HepG2 (cell line): ENCODE data around the gene CORT. TPM values are rescaled to one million over a fixed set of nuclear protein-coding genes. Genes with fewer than 3 reads are reported as not detected.

Experiments used
- ATM ChIP-seq: fragments of 450-650 bp; IDR thresholded peaks from 2 replicates; pipeline ENCODE4 v1.7.1; 2017; ENCODE audit warnings: mild to moderate bottlenecking, borderline replicate concordance
- FOXA3 ChIP-seq: IDR thresholded peaks from 2 replicates; pipeline ENCODE4 v1.6.1; 2016; ENCODE audit warnings: missing genetic modification reagents, missing compliant biosample characterization
- NCOA2 ChIP-seq: sonication (generic); formaldehyde crosslinking; IDR thresholded peaks from 2 replicates; pipeline ENCODE4 v1.8.0; 2022; ENCODE audit warnings: inconsistent platforms
- ONECUT2 ChIP-seq: sonication (generic); formaldehyde crosslinking; IDR thresholded peaks from 2 replicates; pipeline ENCODE4 v1.4.0; 2020; ENCODE audit warnings: missing genetic modification reagents
- ZFP41 ChIP-seq: sonication (generic); formaldehyde crosslinking; IDR thresholded peaks from 2 replicates; pipeline ENCODE4 v1.4.0; 2020; ENCODE audit warnings: mild to moderate bottlenecking, missing genetic modification reagents, borderline replicate concordance
- ZNF124 ChIP-seq: sonication (generic); formaldehyde crosslinking; IDR thresholded peaks from 2 replicates; pipeline ENCODE4 v1.4.0; 2020; ENCODE audit warnings: missing genetic modification reagents
- ZNF256 ChIP-seq: sonication (generic); formaldehyde crosslinking; conservative IDR thresholded peaks from 2 replicates; pipeline ENCODE4 v1.4.0; 2020; ENCODE audit warnings: missing genetic modification reagents
- ZNF335 ChIP-seq: sonication (generic); formaldehyde crosslinking; IDR thresholded peaks from 2 replicates; pipeline ENCODE4 v1.4.0; 2020; ENCODE audit warnings: missing genetic modification reagents
- ZNF383 ChIP-seq: sonication (generic); formaldehyde crosslinking; IDR thresholded peaks from 2 replicates; pipeline ENCODE4 v1.4.0; 2020; ENCODE audit warnings: missing genetic modification reagents, mild to moderate bottlenecking, borderline replicate concordance
- ZNF878 ChIP-seq: sonication (generic); formaldehyde crosslinking; IDR thresholded peaks from 2 replicates; pipeline ENCODE4 v1.8.1; 2023; ENCODE audit warnings: mild to moderate bottlenecking, missing genetic modification reagents, moderate library complexity
- polyA plus RNA-seq, 8 experiments: library from polyadenylated mRNA; depleted of rRNA in 3 of 8; stranded (reverse) in 7 of 8; unstranded in 1 of 8; fragments of >200 nt; fragmentation: Illumina TruSeq in 4 of 8; extraction: Trizol in 4 of 8; gene quantifications; 2 replicates each; pipeline versions ENCODE4 v1.2.1 to v1.2.3, GENCODE V29; 2011 to 2016; ENCODE audit warnings: low read depth in 4 of 8, missing spikeins in 1 of 8, mixed read lengths in 1 of 8; ENCODE audit not compliant: insufficient read depth in 1 of 8
- total RNA-seq, 5 experiments: library from RNA; depleted of rRNA; stranded (reverse); fragments of >200 nt; fragmentation: Illumina TruSeq; extraction: Trizol; gene quantifications; 2 replicates each; pipeline ENCODE4 v1.2.3, GENCODE V29; 2016; ENCODE audit warnings: low read depth in 1 of 5
- TF ChIP-seq, protein P1 (sequence below): sonication (generic); formaldehyde crosslinking; IDR thresholded peaks from 2 replicates; pipeline ENCODE4 v1.4.0; 2020; ENCODE audit warnings: missing genetic modification reagents
- TF ChIP-seq, protein P2 (sequence below): IDR thresholded peaks from 2 replicates; pipeline ENCODE4 v1.4.0; 2020; ENCODE audit warnings: mild to moderate bottlenecking, missing genetic modification reagents
- TF ChIP-seq, protein P3 (sequence below): IDR thresholded peaks from 2 replicates; pipeline ENCODE4 v1.6.1; 2016; ENCODE audit warnings: missing compliant biosample characterization, missing genetic modification reagents, borderline replicate concordance
- TF ChIP-seq, protein P4 (sequence below): sonication (generic); formaldehyde crosslinking; IDR thresholded peaks from 2 replicates; pipeline ENCODE4 v1.8.1; 2022; ENCODE audit warnings: low read depth, mild to moderate bottlenecking, missing genetic modification reagents
- TF ChIP-seq, protein P5 (sequence below): sonication (generic); formaldehyde crosslinking; IDR thresholded peaks from 2 replicates; pipeline ENCODE4 v1.4.0; 2020; ENCODE audit warnings: missing genetic modification reagents

CORT gene
- total and polyA plus RNA-seq, 2 of the 13 experiments (the other 11 are each of a cell fraction or from before 2014, with no cell fraction given) = 0.11 to 0.62 TPM

DNA sequence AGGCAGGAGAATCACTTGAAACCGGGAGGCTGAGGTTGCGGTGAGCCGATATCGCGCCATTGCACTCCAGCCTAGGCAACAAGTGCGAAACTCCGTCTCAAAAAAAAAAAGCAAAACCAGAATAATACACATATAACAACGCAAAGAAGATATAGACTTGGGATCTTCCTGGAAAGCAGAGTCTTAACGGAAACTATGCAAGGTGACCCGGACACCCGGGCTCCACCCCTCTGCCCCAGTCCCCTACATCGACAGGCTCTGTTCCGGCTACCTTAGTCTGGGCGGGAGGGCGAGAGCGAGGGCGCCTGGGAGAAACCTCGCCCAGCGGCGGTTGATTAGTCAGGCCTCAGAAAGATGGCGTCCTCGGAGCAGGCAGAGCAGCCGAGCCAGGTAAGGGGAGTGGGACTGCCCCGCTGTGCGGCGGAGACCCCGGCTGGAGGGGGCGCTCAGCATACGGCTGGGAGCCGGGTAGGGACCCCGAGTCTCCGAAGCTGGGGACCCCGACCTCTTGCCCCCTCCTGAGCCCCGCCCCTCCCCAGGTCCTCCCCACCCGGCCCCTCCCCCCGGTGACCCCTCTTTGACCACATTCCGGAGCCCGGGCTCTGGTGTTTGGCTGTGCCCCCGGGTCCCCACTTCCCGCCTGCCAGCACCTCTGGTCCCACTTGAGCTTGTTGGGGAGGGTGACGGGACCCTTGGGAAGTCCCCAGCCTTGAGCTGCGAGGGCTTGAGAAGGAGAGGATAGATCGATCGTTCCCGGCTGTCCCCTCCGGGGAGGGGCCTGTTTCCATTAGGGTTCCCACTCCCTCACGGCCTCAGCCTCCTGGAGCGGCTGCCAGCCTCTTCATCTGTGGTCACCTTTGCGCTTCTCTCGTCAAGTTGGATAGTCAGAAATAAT is 25.0 kb downstream of the CORT start, which contains the start of gene PEX14 (continued):
- TF ChIP-seq ZNF124 (CRISPR knock-in tag) (peak; percentile 45; the same call in 1 of the 2 replicates), ZNF256 (no peak), ZNF878 (CRISPR knock-in tag) (no peak), ZNF335 (CRISPR knock-in tag) (peak; percentile 77; the same call in 1 of the 2 replicates), ATM (no peak), NCOA2 (CRISPR knock-in tag) (peak; percentile 24; the same call in 1 of the 2 replicates), ZNF383 (no peak), ONECUT2 (CRISPR knock-in tag) (peak; percentile 76), ZFP41 (CRISPR knock-in tag) (no peak), FOXA3 (CRISPR knock-in tag) (no peak)
- TF ChIP-seq, protein P1, sequence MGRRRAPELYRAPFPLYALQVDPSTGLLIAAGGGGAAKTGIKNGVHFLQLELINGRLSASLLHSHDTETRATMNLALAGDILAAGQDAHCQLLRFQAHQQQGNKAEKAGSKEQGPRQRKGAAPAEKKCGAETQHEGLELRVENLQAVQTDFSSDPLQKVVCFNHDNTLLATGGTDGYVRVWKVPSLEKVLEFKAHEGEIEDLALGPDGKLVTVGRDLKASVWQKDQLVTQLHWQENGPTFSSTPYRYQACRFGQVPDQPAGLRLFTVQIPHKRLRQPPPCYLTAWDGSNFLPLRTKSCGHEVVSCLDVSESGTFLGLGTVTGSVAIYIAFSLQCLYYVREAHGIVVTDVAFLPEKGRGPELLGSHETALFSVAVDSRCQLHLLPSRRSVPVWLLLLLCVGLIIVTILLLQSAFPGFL (CRISPR knock-in tag) = no peak
- TF ChIP-seq, protein P2, sequence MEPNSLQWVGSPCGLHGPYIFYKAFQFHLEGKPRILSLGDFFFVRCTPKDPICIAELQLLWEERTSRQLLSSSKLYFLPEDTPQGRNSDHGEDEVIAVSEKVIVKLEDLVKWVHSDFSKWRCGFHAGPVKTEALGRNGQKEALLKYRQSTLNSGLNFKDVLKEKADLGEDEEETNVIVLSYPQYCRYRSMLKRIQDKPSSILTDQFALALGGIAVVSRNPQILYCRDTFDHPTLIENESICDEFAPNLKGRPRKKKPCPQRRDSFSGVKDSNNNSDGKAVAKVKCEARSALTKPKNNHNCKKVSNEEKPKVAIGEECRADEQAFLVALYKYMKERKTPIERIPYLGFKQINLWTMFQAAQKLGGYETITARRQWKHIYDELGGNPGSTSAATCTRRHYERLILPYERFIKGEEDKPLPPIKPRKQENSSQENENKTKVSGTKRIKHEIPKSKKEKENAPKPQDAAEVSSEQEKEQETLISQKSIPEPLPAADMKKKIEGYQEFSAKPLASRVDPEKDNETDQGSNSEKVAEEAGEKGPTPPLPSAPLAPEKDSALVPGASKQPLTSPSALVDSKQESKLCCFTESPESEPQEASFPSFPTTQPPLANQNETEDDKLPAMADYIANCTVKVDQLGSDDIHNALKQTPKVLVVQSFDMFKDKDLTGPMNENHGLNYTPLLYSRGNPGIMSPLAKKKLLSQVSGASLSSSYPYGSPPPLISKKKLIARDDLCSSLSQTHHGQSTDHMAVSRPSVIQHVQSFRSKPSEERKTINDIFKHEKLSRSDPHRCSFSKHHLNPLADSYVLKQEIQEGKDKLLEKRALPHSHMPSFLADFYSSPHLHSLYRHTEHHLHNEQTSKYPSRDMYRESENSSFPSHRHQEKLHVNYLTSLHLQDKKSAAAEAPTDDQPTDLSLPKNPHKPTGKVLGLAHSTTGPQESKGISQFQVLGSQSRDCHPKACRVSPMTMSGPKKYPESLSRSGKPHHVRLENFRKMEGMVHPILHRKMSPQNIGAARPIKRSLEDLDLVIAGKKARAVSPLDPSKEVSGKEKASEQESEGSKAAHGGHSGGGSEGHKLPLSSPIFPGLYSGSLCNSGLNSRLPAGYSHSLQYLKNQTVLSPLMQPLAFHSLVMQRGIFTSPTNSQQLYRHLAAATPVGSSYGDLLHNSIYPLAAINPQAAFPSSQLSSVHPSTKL (CRISPR knock-in tag) = peak; percentile 56; the same call in 1 of the 2 replicates
- TF ChIP-seq, protein P3, sequence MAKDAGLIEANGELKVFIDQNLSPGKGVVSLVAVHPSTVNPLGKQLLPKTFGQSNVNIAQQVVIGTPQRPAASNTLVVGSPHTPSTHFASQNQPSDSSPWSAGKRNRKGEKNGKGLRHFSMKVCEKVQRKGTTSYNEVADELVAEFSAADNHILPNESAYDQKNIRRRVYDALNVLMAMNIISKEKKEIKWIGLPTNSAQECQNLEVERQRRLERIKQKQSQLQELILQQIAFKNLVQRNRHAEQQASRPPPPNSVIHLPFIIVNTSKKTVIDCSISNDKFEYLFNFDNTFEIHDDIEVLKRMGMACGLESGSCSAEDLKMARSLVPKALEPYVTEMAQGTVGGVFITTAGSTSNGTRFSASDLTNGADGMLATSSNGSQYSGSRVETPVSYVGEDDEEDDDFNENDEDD (CRISPR knock-in tag) = peak; percentile 55; the same call in 1 of the 2 replicates
- TF ChIP-seq, protein P4, sequence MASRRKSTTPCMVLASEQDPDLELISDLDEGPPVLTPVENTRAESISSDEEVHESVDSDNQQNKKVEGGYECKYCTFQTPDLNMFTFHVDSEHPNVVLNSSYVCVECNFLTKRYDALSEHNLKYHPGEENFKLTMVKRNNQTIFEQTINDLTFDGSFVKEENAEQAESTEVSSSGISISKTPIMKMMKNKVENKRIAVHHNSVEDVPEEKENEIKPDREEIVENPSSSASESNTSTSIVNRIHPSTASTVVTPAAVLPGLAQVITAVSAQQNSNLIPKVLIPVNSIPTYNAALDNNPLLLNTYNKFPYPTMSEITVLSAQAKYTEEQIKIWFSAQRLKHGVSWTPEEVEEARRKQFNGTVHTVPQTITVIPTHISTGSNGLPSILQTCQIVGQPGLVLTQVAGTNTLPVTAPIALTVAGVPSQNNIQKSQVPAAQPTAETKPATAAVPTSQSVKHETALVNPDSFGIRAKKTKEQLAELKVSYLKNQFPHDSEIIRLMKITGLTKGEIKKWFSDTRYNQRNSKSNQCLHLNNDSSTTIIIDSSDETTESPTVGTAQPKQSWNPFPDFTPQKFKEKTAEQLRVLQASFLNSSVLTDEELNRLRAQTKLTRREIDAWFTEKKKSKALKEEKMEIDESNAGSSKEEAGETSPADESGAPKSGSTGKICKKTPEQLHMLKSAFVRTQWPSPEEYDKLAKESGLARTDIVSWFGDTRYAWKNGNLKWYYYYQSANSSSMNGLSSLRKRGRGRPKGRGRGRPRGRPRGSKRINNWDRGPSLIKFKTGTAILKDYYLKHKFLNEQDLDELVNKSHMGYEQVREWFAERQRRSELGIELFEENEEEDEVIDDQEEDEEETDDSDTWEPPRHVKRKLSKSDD (CRISPR knock-in tag) = 0 out of 2 replicates have a peak, but pooled peaks have one; percentile 46
- TF ChIP-seq, protein P5, sequence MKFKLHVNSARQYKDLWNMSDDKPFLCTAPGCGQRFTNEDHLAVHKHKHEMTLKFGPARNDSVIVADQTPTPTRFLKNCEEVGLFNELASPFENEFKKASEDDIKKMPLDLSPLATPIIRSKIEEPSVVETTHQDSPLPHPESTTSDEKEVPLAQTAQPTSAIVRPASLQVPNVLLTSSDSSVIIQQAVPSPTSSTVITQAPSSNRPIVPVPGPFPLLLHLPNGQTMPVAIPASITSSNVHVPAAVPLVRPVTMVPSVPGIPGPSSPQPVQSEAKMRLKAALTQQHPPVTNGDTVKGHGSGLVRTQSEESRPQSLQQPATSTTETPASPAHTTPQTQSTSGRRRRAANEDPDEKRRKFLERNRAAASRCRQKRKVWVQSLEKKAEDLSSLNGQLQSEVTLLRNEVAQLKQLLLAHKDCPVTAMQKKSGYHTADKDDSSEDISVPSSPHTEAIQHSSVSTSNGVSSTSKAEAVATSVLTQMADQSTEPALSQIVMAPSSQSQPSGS (CRISPR knock-in tag) = peak; percentile 52; the same call in 1 of the 2 replicates
